ENCODE data around the gene UGT1A4. TPM values are rescaled to one million over a fixed set of nuclear protein-coding genes. Genes with fewer than 3 reads are reported as not detected.

The UGT1A4 gene
- total and polyA plus RNA-seq, 2 of the 8 experiments (the other 6 are each of a cell fraction or from before 2014, with no cell fraction given) = not detected

DNA sequence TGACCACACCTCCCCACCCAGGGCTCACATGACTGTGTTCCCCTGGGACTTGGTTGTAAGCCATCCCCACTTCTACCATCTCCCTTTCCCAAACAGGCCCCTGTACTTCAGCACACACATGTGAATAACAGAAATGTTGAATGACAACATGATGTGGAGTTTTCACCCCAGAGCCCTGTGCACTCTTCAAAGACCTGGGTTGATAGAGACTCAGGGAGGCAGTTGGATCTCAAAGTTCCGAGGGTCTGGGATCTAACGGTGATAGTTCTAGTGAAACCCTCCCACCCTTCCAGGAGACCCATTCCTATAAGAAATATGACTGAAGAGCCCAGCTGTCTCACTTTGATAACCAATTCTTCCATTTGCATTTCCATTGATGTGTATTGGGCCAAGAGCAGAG lies 59.5 kb downstream of the UGT1A4 start, which contains the start of gene MROH2A:
TSS of gene MROH2A (plus strand) at position 301 of the 400 bp plus-strand sequence. CDS start 1,029 bp downstream, outside the sequence.
- H2BK5ac ChIP-seq (ENCODE audit: low read depth, low read length) = no peak within 1 kb of the TSS
- H2BK20ac ChIP-seq (ENCODE audit: low read length) = no peak within 1 kb of the TSS
- H2BK12ac ChIP-seq (ENCODE audit: low read depth, low read length) = no peak within 1 kb of the TSS
- H2AFZ ChIP-seq (ENCODE audit: low read length) = no peak within 1 kb of the TSS
- no peak within 1 kb of the TSS for H4K5ac ChIP-seq (ENCODE audit: insufficient read length, low read depth, low read length)
- H3K9ac ChIP-seq (replicated peaks in 1 of 4; ENCODE audit: extremely low read depth in 1 of 4, low read depth in 3 of 4, low read length in 3 of 4) = no peak within 1 kb of the TSS
- no peak within 1 kb of the TSS for H4K91ac ChIP-seq (replicated peaks; ENCODE audit: insufficient read length, low read length)
- ChIA-PET CTCF (ENCODE audit: partially characterized antibody) (no interaction called here), POLR2A (ENCODE audit: partially characterized antibody) (interaction anchor here (1.0 kb wide), 1 partner anchor 10 kb away, joined by 3 read pairs; no protein-coding TSS in a partner anchor)
- H4K8ac ChIP-seq (ENCODE audit: extremely low read depth, insufficient read depth, low read length) = no peak within 1 kb of the TSS
- no peak within 1 kb of the TSS for H3K4me3 ChIP-seq (ENCODE audit: extremely low read depth in 1 of 4, insufficient read depth in 2 of 4, low read depth in 3 of 4, low read length in 4 of 4)
- no peaks in the 10 kb centered on the region for H3K27me3 ChIP-seq (replicated peaks in 1 of 4; ENCODE audit: control insufficient read depth in 3 of 4, extremely low read depth in 1 of 4, insufficient read depth in 3 of 4, low read length in 3 of 4)
- H3K4ac ChIP-seq (replicated peaks; ENCODE audit: insufficient read length, low read depth, low read length) = no peak within 1 kb of the TSS
- H3K18ac ChIP-seq (ENCODE audit: extremely low read depth, low read length) = no peak within 1 kb of the TSS
- H3K14ac ChIP-seq (ENCODE audit: insufficient read length) = no peak within 1 kb of the TSS
- H3K4me2 ChIP-seq (ENCODE audit: insufficient read depth in 1 of 2, low read depth in 2 of 2, low read length in 2 of 2) = no peak within 1 kb of the TSS
- no peak within 1 kb of the TSS for H2AK5ac ChIP-seq (ENCODE audit: low read depth, low read length)
- H3K9me3 ChIP-seq (ENCODE audit: insufficient read depth in 2 of 2, low read depth in 1 of 2, low read length in 1 of 2) = peaks cover 9 to 13% of the 10 kb centered on the region in 2 experiments; a peak in 3 of 4 replicates
- TF ChIP-seq CBX5 (IDR thresholded peaks at IDR 0.05; ENCODE audit: low read depth, low read length) (no peak), PHF8 (conservative IDR thresholded peaks at IDR 0.05; ENCODE audit: low read depth, low read length) (no peak), CTBP2 (IDR thresholded peaks at IDR 0.05; ENCODE audit: borderline replicate concordance, insufficient read depth, insufficient read length, low read length) (no peak)
- no peak for DNase-seq (ENCODE audit: low read depth in 1 of 2, low spot score in 2 of 2)
- H3K56ac ChIP-seq (replicated peaks; ENCODE audit: insufficient read length, low read depth, low read length) = no peak within 1 kb of the TSS
- no peak within 1 kb of the TSS for H3K27ac ChIP-seq (ENCODE audit: low read depth, low read length)
- no peak for FAIRE-seq
- H3K36me3 ChIP-seq (ENCODE audit: control insufficient read depth in 2 of 4, insufficient read depth in 4 of 4, low read length in 3 of 4) = no peaks in the 10 kb centered on the region
- H3K23ac ChIP-seq (ENCODE audit: insufficient read length) = no peak within 1 kb of the TSS
- H4K20me1 ChIP-seq (replicated peaks in 1 of 2; ENCODE audit: control insufficient read depth in 1 of 2, insufficient read depth in 2 of 2, low read length in 2 of 2) = no peaks in the 10 kb centered on the region
- no peaks in the 10 kb centered on the region for H3K79me1 ChIP-seq (ENCODE audit: low read depth, low read length)
- H3K79me2 ChIP-seq (ENCODE audit: control insufficient read depth in 1 of 2, insufficient read depth in 2 of 2, low read length in 2 of 2) = no peaks in the 10 kb centered on the region
- no peaks in the 10 kb centered on the region for H3K4me1 ChIP-seq (replicated peaks in 1 of 4; ENCODE audit: control insufficient read depth in 3 of 4, insufficient read depth in 4 of 4, low read length in 3 of 4)
- H3K23me2 ChIP-seq (ENCODE audit: low read depth, low read length) = no peaks in the 10 kb centered on the region; the same call in 1 of the 2 replicates
- H2BK15ac ChIP-seq (ENCODE audit: low read length) = no peak within 1 kb of the TSS
- H2BK120ac ChIP-seq (replicated peaks; ENCODE audit: low read depth, low read length) = no peak within 1 kb of the TSS
- 100% methylated on average over 2 of the region's 2 CpGs; no CpG with 5 or more reads in 1 of the 2 experiments for WGBS, 2 experiments (ENCODE audit: extremely low coverage in 1 of 2, insufficient coverage in 1 of 2, insufficient read length in 1 of 2, insufficient replicate concordance in 2 of 2, low coverage in 1 of 2, low lambda C conversion rate in 2 of 2, missing lambda C conversion rate in 1 of 2)
